ENCODE data around the gene B3GAT1. TPM values are rescaled to one million over a fixed set of nuclear protein-coding genes. Genes with fewer than 3 reads are reported as not detected.

Gene B3GAT1
- total RNA-seq, 1 experiment from 2014 or later, result 0.10 TPM

DNA sequence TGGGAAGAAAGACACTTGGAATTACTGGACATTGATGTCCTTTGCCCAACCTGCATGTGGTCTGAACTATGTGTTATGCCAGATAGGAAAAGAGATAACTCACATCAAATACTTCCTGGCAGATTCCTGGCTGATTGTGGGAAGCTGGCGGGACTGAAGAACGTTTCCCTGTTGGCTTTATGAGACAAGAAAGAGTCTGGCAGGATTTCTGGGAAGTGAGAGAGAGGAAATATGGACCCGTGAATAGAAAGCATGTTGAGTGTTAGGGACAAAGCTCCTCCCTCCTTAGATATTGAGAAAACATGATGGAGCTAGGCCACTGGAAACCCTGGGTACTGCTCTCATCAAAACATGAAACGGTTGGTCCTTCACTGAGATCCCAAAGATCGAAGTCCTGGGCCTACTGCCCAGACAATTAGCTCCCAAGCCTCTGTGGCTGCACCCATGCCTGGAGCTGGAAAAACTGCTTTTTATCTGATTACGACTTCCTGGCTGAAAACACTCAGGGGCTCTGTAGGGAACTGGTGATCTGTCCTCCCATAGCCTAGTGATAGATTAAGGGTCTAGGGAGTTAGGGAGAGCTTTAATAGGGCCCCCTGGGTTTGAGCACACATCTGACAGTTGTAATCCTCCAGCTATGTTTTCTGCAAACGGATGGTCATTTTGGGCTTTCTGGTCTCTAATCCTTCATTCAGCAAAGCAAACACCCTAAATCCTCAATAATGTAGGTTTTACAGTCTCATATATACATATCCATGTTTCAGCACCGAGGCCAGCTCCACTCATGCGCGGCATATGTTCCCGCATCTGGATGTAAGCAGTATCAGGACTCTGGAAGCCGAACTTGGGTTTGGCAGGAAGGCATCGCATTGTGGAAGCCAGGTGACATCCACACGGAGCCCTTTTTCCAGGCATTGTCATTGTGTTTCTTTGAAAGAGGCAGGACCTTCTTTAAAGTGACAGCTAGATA, 6.1 kb upstream of the B3GAT1 start:
- H3K36me3 ChIP-seq (ENCODE audit: control insufficient read depth, insufficient read depth, low read length), result no peaks in the 10 kb centered on the region
- ATAC-seq (no peak), DNase-seq (ENCODE audit: low read depth, low spot score) (no peak)
- no peaks in the 10 kb centered on the region for H3K9me3 ChIP-seq (ENCODE audit: control insufficient read depth, insufficient read depth, low read depth, low read length)
- TF ChIP-seq, protein P1, sequence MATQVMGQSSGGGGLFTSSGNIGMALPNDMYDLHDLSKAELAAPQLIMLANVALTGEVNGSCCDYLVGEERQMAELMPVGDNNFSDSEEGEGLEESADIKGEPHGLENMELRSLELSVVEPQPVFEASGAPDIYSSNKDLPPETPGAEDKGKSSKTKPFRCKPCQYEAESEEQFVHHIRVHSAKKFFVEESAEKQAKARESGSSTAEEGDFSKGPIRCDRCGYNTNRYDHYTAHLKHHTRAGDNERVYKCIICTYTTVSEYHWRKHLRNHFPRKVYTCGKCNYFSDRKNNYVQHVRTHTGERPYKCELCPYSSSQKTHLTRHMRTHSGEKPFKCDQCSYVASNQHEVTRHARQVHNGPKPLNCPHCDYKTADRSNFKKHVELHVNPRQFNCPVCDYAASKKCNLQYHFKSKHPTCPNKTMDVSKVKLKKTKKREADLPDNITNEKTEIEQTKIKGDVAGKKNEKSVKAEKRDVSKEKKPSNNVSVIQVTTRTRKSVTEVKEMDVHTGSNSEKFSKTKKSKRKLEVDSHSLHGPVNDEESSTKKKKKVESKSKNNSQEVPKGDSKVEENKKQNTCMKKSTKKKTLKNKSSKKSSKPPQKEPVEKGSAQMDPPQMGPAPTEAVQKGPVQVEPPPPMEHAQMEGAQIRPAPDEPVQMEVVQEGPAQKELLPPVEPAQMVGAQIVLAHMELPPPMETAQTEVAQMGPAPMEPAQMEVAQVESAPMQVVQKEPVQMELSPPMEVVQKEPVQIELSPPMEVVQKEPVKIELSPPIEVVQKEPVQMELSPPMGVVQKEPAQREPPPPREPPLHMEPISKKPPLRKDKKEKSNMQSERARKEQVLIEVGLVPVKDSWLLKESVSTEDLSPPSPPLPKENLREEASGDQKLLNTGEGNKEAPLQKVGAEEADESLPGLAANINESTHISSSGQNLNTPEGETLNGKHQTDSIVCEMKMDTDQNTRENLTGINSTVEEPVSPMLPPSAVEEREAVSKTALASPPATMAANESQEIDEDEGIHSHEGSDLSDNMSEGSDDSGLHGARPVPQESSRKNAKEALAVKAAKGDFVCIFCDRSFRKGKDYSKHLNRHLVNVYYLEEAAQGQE (IDR thresholded peaks at IDR 0.05; ENCODE audit: insufficient read depth in 1 of 2, low read depth in 2 of 2, low read length in 1 of 2), result peak; percentile 87 to 88
- TF ChIP-seq POLR2AphosphoS5 (IDR thresholded peaks at IDR 0.05; ENCODE audit: low read depth, low read length), result no peak
- in situ Hi-C loops (cut with HindIII; ENCODE audit: low pct_unique_long_range_greater_than_20kb, low sequenced_read_pairs), result no loop called here
- H3K4me3 ChIP-seq (ENCODE audit: low read depth in 2 of 2, low read length in 2 of 2), result no peak overlapping the region
- CTCF ChIA-PET, result no interaction called here
- POLR2A ChIA-PET, result no interaction called here
- peaks cover 45% of the 10 kb centered on the region for H3K27me3 ChIP-seq (ENCODE audit: control insufficient read depth, insufficient read depth, low read length)
- no peaks in the 10 kb centered on the region for H3K4me1 ChIP-seq (ENCODE audit: control insufficient read depth, insufficient read depth, low read length)
- intact Hi-C loops (cut with micrococcal nuclease; ENCODE audit: unreplicated experiment), result no loop called here
- H3K27ac ChIP-seq (ENCODE audit: low read length), result no peak overlapping the region
- BruUV-seq (replicated peaks), result no TSS peak

GRCh38 chr11:134416726-134417125, 4.7 kb upstream of the B3GAT1 start:
- in situ Hi-C loops (cut with HindIII; ENCODE audit: low pct_unique_long_range_greater_than_20kb, low sequenced_read_pairs), result no loop called here
- CTCF ChIA-PET, result no interaction called here
- no TSS peak for BruUV-seq (replicated peaks)

More at GRCh38 chr11:134416726-134417125, 4.7 kb upstream of the B3GAT1 start:
- ATAC-seq, result no peak
- no peak for TF ChIP-seq CTCF (IDR thresholded peaks at IDR 0.05)
- no peak for TF ChIP-seq SIN3A (IDR thresholded peaks at IDR 0.05; ENCODE audit: borderline replicate concordance, insufficient read depth, low read depth, low read length)
- TF ChIP-seq POLR2AphosphoS5 (IDR thresholded peaks at IDR 0.05; ENCODE audit: low read depth, low read length), result no peak
- TF ChIP-seq, protein P1 (IDR thresholded peaks at IDR 0.05; ENCODE audit: insufficient read depth in 1 of 2, low read depth in 2 of 2, low read length in 1 of 2), result no peak
- no peak for TF ChIP-seq TCF7L2 (IDR thresholded peaks at IDR 0.05; ENCODE audit: low read depth, low read length)
- intact Hi-C loops (cut with micrococcal nuclease; ENCODE audit: unreplicated experiment), result no loop called here
- H3K4me1 ChIP-seq (ENCODE audit: control insufficient read depth, insufficient read depth, low read length), result no peaks in the 10 kb centered on the region
- POLR2A ChIA-PET, result no interaction called here
- no peak overlapping the region for H3K4me3 ChIP-seq (ENCODE audit: low read depth in 2 of 2, low read length in 2 of 2)
- no peak for DNase-seq (ENCODE audit: low read depth, low spot score)
- no peaks in the 10 kb centered on the region for H3K36me3 ChIP-seq (ENCODE audit: control insufficient read depth, insufficient read depth, low read length)
- H3K27me3 ChIP-seq (ENCODE audit: control insufficient read depth, insufficient read depth, low read length), result peaks cover 40% of the 10 kb centered on the region
- H3K9me3 ChIP-seq (ENCODE audit: control insufficient read depth, insufficient read depth, low read depth, low read length), result no peaks in the 10 kb centered on the region
- no peak overlapping the region for H3K27ac ChIP-seq (ENCODE audit: low read length)
